Thoracic aorta (tissue), 2 donors: ENCODE measurements around the gene NAA50. TPM values are rescaled to one million over a fixed set of nuclear protein-coding genes. Genes with fewer than 3 reads are reported as not detected.

Source experiments
- ATAC-seq: fragments of 150-250 bp; one replicate; pipeline ENCODE4 v1.8.0; 2017; ENCODE audit warnings: low read depth; ENCODE audit not compliant: insufficient number of reproducible peaks, low FRiP score
- DNase-seq: peaks from one replicate; pipeline ENCODE4 v3.0.0-alpha.2; 2020; ENCODE audit warnings: low spot score
- H3K27ac ChIP-seq, 2 donors: fragments of 200-600 bp; sonication (generic); 1 replicate in 1 of 2; 2 replicates in 1 of 2; pipeline ENCODE4 v1.5.1; 2016; ENCODE audit warnings: mild to moderate bottlenecking in 2 of 2, moderate library complexity in 2 of 2
- H3K27me3 ChIP-seq: fragments of 200-600 bp; sonication (generic); replicated peaks from 2 replicates; pipeline ENCODE4 v1.6.0; 2016; ENCODE audit warnings: mild to moderate bottlenecking; ENCODE audit not compliant: insufficient read depth
- H3K36me3 ChIP-seq: fragments of 200-600 bp; sonication (generic); one replicate; pipeline ENCODE4 v1.5.1; 2016
- H3K4me1 ChIP-seq, 2 donors: fragments of 200-600 bp; sonication (generic); 1 replicate in 1 of 2; 2 replicates in 1 of 2; pipeline versions ENCODE4 v1.5.1 to v1.6.0; 2016; ENCODE audit warnings: low read depth in 2 of 2, mild to moderate bottlenecking in 1 of 2; ENCODE audit not compliant: control insufficient read depth in 1 of 2
- H3K4me3 ChIP-seq: fragments of 200-600 bp; sonication (generic); 2 replicates; pipeline ENCODE4 v1.5.1; 2016; ENCODE audit warnings: mild to moderate bottlenecking
- H3K9me3 ChIP-seq: fragments of 200-600 bp; sonication (generic); 2 replicates; pipeline ENCODE4 v1.5.1; 2016
- total RNA-seq, 2 donors: library from RNA; depleted of rRNA; stranded (reverse); fragments of >200 nt; gene quantifications; one replicate each; pipeline versions ENCODE4 v1.1.0 to v1.2.3, GENCODE V29; 2016
- TF ChIP-seq, protein P1 (sequence below): fragments of 200-600 bp; sonication (generic); IDR thresholded peaks from one replicate; pipeline ENCODE4 v1.5.1; 2019; ENCODE audit warnings: antibody characterized with exemption

NAA50 gene
- total RNA-seq, 2 donors from 2014 or later: 58.3 to 78.2 TPM

- no peak for ATAC-seq
- Histone ChIP-seq H3K27me3 (no peaks in the 10 kb centered on the region), H3K27ac (no peak overlapping the region), H3K4me1 (no peaks in the 10 kb centered on the region), H3K4me3 (no peak overlapping the region), H3K36me3 (no peaks in the 10 kb centered on the region), H3K9me3 (no peaks in the 10 kb centered on the region)
- no peak for DNase-seq
- TF ChIP-seq, protein P1, sequence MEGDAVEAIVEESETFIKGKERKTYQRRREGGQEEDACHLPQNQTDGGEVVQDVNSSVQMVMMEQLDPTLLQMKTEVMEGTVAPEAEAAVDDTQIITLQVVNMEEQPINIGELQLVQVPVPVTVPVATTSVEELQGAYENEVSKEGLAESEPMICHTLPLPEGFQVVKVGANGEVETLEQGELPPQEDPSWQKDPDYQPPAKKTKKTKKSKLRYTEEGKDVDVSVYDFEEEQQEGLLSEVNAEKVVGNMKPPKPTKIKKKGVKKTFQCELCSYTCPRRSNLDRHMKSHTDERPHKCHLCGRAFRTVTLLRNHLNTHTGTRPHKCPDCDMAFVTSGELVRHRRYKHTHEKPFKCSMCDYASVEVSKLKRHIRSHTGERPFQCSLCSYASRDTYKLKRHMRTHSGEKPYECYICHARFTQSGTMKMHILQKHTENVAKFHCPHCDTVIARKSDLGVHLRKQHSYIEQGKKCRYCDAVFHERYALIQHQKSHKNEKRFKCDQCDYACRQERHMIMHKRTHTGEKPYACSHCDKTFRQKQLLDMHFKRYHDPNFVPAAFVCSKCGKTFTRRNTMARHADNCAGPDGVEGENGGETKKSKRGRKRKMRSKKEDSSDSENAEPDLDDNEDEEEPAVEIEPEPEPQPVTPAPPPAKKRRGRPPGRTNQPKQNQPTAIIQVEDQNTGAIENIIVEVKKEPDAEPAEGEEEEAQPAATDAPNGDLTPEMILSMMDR: no peak
Observed at GRCh38 chr3:113730550-113730949, 15.5 kb downstream of the NAA50 start.

DNA sequence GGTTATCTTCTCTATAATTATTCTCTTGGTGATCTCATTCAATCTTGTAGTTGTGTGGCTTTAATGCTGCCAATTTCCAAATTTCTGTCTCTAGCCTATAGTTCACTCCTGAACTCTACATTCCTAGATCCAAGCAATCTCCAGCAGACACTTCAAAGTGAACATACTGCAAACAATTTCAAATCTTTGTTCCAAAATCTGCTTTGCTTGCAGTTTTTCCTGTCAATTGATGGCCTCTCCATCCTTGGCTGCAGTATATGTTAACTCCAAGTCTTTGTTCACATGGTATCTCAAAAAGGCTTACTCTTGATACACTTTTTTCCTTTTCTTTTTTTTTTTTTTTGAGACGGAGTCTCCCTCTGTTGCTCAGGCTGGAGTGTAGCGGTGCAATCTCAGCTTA lies 17.4 kb downstream of the NAA50 start:
- H3K4me1 ChIP-seq: no peaks in the 10 kb centered on the region
- TF ChIP-seq, protein P1: no peak
- DNase-seq (no peak), ATAC-seq (no peak)
- no peaks in the 10 kb centered on the region for H3K36me3 ChIP-seq
- no peak overlapping the region for H3K4me3 ChIP-seq
- no peaks in the 10 kb centered on the region for H3K27me3 ChIP-seq
- H3K27ac ChIP-seq: no peak overlapping the region
- no peaks in the 10 kb centered on the region for H3K9me3 ChIP-seq

DNA sequence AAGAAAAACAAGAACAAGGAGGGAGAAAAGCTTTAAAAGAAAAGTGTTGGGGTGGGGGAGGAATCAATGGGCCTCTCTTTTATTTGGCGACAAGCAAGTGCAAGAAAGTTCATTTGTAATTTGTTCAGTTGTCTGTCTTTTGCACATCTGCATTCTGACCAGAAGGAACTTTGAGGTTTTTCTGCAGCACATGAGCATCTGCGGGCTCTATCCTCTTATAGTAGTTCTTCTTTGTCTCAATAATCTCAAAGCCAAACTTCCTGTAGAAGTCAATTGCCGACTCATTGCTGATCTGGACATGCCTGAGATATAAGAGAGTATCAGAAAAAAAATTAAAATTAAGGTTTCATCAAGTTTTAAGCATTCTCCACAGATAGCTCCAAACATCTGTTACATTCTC lies 24.4 kb downstream of the NAA50 start:
- H3K27ac ChIP-seq: no peak overlapping the region

GRCh38 chr3:113719758-113720157 lies 26.3 kb downstream of the NAA50 start:
- no peak for DNase-seq
- H3K9me3 ChIP-seq: no peaks in the 10 kb centered on the region
- ATAC-seq: no peak
- no peak overlapping the region for H3K4me3 ChIP-seq
- peaks cover 7 to 14% of the 10 kb centered on the region in 2 donors for H3K4me1 ChIP-seq
- no peak overlapping the region for H3K27ac ChIP-seq
- H3K27me3 ChIP-seq: no peaks in the 10 kb centered on the region
- H3K36me3 ChIP-seq: peaks cover 14% of the 10 kb centered on the region
- TF ChIP-seq, protein P1: no peak

More for the DNA sequence above, 24.4 kb downstream of the NAA50 start:
- no peaks in the 10 kb centered on the region for H3K9me3 ChIP-seq
- peaks cover 7 to 14% of the 10 kb centered on the region in 2 donors for H3K4me1 ChIP-seq
- no peaks in the 10 kb centered on the region for H3K27me3 ChIP-seq
- no peak for DNase-seq
- no peak overlapping the region for H3K4me3 ChIP-seq
- no peak for ATAC-seq
- peaks cover 14% of the 10 kb centered on the region for H3K36me3 ChIP-seq
- TF ChIP-seq, protein P1: no peak

GRCh38 chr3:113719294-113719693 lies 26.8 kb downstream of the NAA50 start:
- Histone ChIP-seq H3K9me3 (no peaks in the 10 kb centered on the region), H3K36me3 (peaks cover 14% of the 10 kb centered on the region), H3K4me3 (no peak overlapping the region), H3K27me3 (no peaks in the 10 kb centered on the region), H3K27ac (no peak overlapping the region), H3K4me1 (peaks cover 7 to 14% of the 10 kb centered on the region in 2 donors)
- DNase-seq: no peak
- TF ChIP-seq, protein P1: no peak
- ATAC-seq: no peak
